ENCODE data around the gene INSRR. TPM values are rescaled to one million over a fixed set of nuclear protein-coding genes. Genes with fewer than 3 reads are reported as not detected.

INSRR gene
- total RNA-seq, 1 donor from 2014 or later = 0.31 TPM

- no peak for DNase-seq
Observed at GRCh38 chr1:156804572-156805243, 54.2 kb downstream of the INSRR start.

- DNase-seq = no peak
Observed at GRCh38 chr1:156804026-156804425, 54.9 kb downstream of the INSRR start.

- DNase-seq = no peak
Observed at GRCh38 chr1:156803086-156803851, 55.6 kb downstream of the INSRR start.

DNA sequence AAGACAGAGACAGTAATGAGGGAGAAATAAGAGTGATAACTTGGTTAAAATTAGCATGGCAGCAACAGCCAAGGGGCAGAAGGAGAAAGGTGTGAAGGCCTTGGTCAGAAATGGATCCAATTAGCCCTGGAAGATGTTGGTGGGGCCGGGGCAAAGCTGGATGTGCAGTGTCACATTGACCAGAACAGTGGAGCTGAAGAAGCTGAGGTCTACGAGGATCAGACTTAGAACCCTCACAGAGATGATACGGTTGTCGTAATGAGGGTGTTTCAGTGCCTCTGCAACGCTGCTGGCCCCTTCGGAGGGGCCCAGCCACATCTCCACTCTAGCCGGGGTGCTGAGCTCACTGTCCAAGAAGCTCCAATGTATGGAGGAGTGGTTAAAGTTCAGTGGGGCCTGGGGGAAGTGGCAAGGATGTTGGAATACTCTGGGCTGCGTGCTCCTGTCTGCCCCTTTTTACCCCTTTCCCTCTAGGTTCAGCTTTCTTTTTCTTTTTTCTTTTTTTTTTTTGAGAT, 56.4 kb downstream of the INSRR start:
- DNase-seq = no peak

- DNase-seq = no peak
Observed at GRCh38 chr1:156801409-156802121, 57.4 kb downstream of the INSRR start.

DNA sequence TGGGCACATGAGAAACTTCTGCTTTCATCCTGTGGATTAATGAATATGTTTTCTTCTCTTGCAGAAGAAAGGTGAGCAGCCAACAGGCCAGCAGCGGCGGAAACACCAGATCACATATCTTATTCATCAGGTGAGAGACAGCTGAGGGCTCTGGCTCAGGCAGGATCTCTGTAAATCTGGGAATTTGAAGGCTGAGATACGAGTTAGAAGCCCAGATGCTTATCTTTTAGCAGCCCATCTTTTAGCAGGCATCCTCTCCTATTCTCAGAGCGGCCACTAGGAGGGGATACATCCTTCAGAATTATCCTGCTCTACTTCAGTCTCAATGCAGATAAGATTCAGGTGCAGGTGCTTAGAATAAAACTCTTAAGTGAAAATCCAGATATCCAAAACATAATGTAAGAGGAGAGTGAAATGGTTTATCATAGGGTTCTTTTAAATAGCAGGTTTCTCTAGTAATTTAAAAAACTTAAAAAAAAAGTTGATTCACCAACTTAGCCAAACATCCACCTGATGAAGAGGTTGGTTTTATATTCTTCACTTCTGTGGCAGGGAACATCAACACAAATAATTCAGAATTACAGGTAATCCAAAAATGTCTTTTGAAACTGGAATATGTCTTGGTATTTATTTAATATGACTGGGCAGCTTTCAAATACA, 61.6 kb downstream of the INSRR start:
- no peak for DNase-seq

GRCh38 chr1:156796340-156797097, 62.4 kb downstream of the INSRR start:
- DNase-seq = no peak

GRCh38 chr1:156795787-156796186, 63.1 kb downstream of the INSRR start:
- peak; percentile 55 for DNase-seq

- DNase-seq = no peak
Observed at GRCh38 chr1:156795374-156795733, 63.6 kb downstream of the INSRR start.

- no peak for DNase-seq
Observed at GRCh38 chr1:156794506-156795373, 64.2 kb downstream of the INSRR start.

Other genes starting within 250 kb of the INSRR start
- gene HAPLN2, start 239.7 kb downstream of the INSRR start, total RNA-seq = not detected
- 95.8 TPM for gene BCAN, start 217.0 kb downstream of the INSRR start, total RNA-seq
- gene NES, start 181.7 kb downstream of the INSRR start, total RNA-seq = 24.0 TPM
- gene CRABP2, start 153.5 kb downstream of the INSRR start, total RNA-seq = 3.1 TPM
- 9.2 TPM for gene METTL25B, start 130.6 kb downstream of the INSRR start, total RNA-seq
- gene ISG20L2, start 130.4 kb downstream of the INSRR start, total RNA-seq = 6.2 TPM
- gene MRPL24, start 118.0 kb downstream of the INSRR start, total RNA-seq = 10.6 TPM
- gene HDGF, start 107.4 kb downstream of the INSRR start, total RNA-seq = 61.6 TPM
- gene PRCC, start 91.6 kb downstream of the INSRR start, total RNA-seq = 16.2 TPM
- not detected for gene SH2D2A, start 42.3 kb downstream of the INSRR start, total RNA-seq
- gene NTRK1, start 1.7 kb upstream of the INSRR start, total RNA-seq = not detected
- 0.31 TPM for gene PEAR1, start 34.6 kb upstream of the INSRR start, total RNA-seq
- gene LRRC71, start 61.5 kb upstream of the INSRR start, total RNA-seq = 0.16 TPM
- gene ARHGEF11, start 186.6 kb upstream of the INSRR start, total RNA-seq = 38.4 TPM
- gene ETV3L, start 240.7 kb upstream of the INSRR start, total RNA-seq = not detected

Measured in occipital lobe (tissue), 2 donors.